ENCODE measurements around the gene GNB1.

DNA sequence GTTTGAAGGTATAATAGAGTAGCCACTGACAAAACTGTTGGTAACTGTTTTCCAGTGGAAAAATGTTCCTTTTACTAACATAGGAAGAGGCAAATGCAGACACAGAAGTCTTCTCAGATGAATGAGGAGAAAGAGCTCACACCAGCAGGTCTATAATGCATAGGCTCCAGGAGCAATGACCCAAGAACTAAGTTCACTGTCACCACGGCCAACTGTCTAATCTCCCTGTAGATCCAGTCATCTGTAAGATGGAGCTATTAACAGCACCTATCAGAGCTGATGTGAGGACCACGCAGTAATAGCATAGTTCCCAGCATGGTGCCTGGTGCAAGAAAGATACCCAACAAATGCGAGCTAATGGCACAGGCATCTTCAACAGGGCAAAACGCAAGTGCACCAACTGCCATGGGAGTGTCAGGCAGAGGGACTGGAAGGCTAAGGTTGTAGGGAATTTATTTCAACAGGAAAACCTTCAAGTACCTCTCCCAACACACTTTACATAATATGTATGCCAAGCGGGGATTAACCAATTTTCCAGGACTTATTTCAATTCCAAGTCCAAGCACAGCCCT lies 12.9 kb downstream of the GNB1 start:
- no peak for TF ChIP-seq ZBTB17 (CRISPR knock-in tag; IDR thresholded peaks at IDR 0.05)
- no peak for TF ChIP-seq BRD4 (IDR thresholded peaks at IDR 0.05)
- TF ChIP-seq ETS1 (conservative IDR thresholded peaks at IDR 0.05; ENCODE audit: control insufficient read depth, low read depth, low read length), result no peak
